ENCODE results near the gene NOX5. TPM values are rescaled to one million over a fixed set of nuclear protein-coding genes. Genes with fewer than 3 reads are reported as not detected.

The NOX5 gene
- total RNA-seq, 1 donor from 2014 or later: 0.09 TPM

GRCh38 chr15:69096626-69097025 lies 82.1 kb downstream of the NOX5 start:
- Histone ChIP-seq H3K9me3 (ENCODE audit: insufficient read depth, low read depth, low read length) (peaks cover 3% of the 10 kb centered on the region), H3K4me1 (ENCODE audit: insufficient read depth, low read length) (peaks cover 8% of the 10 kb centered on the region), H3K27ac (ENCODE audit: low read depth, low read length) (no peak overlapping the region), H3K9ac (ENCODE audit: low read length) (no peak overlapping the region), H3K36me3 (ENCODE audit: insufficient read depth, low read length) (no peaks in the 10 kb centered on the region), H3K79me2 (ENCODE audit: insufficient read depth, low read length) (no peaks in the 10 kb centered on the region), H3K4me3 (ENCODE audit: insufficient read depth, low read depth, low read length) (no peak overlapping the region), H2AFZ (ENCODE audit: low read depth, low read length) (no peak overlapping the region), H3K27me3 (ENCODE audit: insufficient read depth, low read length) (peaks cover 24% of the 10 kb centered on the region), H3K4me2 (ENCODE audit: low read length) (no peak overlapping the region), H4K20me1 (ENCODE audit: insufficient read depth, low read length) (no peaks in the 10 kb centered on the region)
- no peak overlapping the region for H3K27ac Mint-ChIP-seq (ENCODE audit: unreplicated experiment)
- peaks cover 45% of the 10 kb centered on the region for H3K27me3 Mint-ChIP-seq (ENCODE audit: low read depth, unreplicated experiment)
- no peak overlapping the region for H3K4me3 Mint-ChIP-seq (ENCODE audit: unreplicated experiment)
- peaks cover 3% of the 10 kb centered on the region for H3K9me3 Mint-ChIP-seq (ENCODE audit: unreplicated experiment)
- no peak for TF ChIP-seq CTCF (IDR thresholded peaks at IDR 0.05; ENCODE audit: insufficient read depth, low read depth, low read length)
- TF ChIP-seq EZH2 (IDR thresholded peaks at IDR 0.05; ENCODE audit: insufficient read depth, low read length): no peak
- H3K4me1 Mint-ChIP-seq (ENCODE audit: low read depth, unreplicated experiment): peaks cover 6% of the 10 kb centered on the region
- FAIRE-seq: no peak
- no peak for DNase-seq (ENCODE audit: low read depth)
- no peaks in the 10 kb centered on the region for H3K36me3 Mint-ChIP-seq (ENCODE audit: low read depth, unreplicated experiment)

GRCh38 chr15:69098771-69099170 lies 84.3 kb downstream of the NOX5 start:
- no peak overlapping the region for H2AFZ ChIP-seq (ENCODE audit: low read depth, low read length)
- Mint-ChIP-seq H3K4me1 (ENCODE audit: low read depth, unreplicated experiment) (no peaks in the 10 kb centered on the region), H3K36me3 (ENCODE audit: low read depth, unreplicated experiment) (no peaks in the 10 kb centered on the region), H3K27ac (ENCODE audit: unreplicated experiment) (no peak overlapping the region), H3K4me3 (ENCODE audit: unreplicated experiment) (no peak overlapping the region), H3K9me3 (ENCODE audit: unreplicated experiment) (peaks cover 5% of the 10 kb centered on the region), H3K27me3 (ENCODE audit: low read depth, unreplicated experiment) (peaks cover 56% of the 10 kb centered on the region)
- H3K79me2 ChIP-seq (ENCODE audit: insufficient read depth, low read length): no peaks in the 10 kb centered on the region
- H3K27me3 ChIP-seq (ENCODE audit: insufficient read depth, low read length): peaks cover 32% of the 10 kb centered on the region
- no peaks in the 10 kb centered on the region for H3K36me3 ChIP-seq (ENCODE audit: insufficient read depth, low read length)
- no peak overlapping the region for H3K4me2 ChIP-seq (ENCODE audit: low read length)
- DNase-seq (ENCODE audit: low read depth): no peak
- peaks cover 3% of the 10 kb centered on the region for H3K9me3 ChIP-seq (ENCODE audit: insufficient read depth, low read depth, low read length)
- no peaks in the 10 kb centered on the region for H4K20me1 ChIP-seq (ENCODE audit: insufficient read depth, low read length)
- no peak overlapping the region for H3K4me3 ChIP-seq (ENCODE audit: insufficient read depth, low read depth, low read length)
- no peak for FAIRE-seq
- TF ChIP-seq EZH2 (IDR thresholded peaks at IDR 0.05; ENCODE audit: insufficient read depth, low read length): no peak
- no peak for TF ChIP-seq CTCF (IDR thresholded peaks at IDR 0.05; ENCODE audit: insufficient read depth, low read depth, low read length)
- H3K27ac ChIP-seq (ENCODE audit: low read depth, low read length): no peak overlapping the region
- no peaks in the 10 kb centered on the region for H3K4me1 ChIP-seq (ENCODE audit: insufficient read depth, low read length)
- H3K9ac ChIP-seq (ENCODE audit: low read length): no peak overlapping the region

- Mint-ChIP-seq H3K27ac (ENCODE audit: unreplicated experiment) (no peak overlapping the region), H3K36me3 (ENCODE audit: low read depth, unreplicated experiment) (no peaks in the 10 kb centered on the region), H3K4me1 (ENCODE audit: low read depth, unreplicated experiment) (no peaks in the 10 kb centered on the region), H3K4me3 (ENCODE audit: unreplicated experiment) (no peak overlapping the region), H3K27me3 (ENCODE audit: low read depth, unreplicated experiment) (peaks cover 50% of the 10 kb centered on the region), H3K9me3 (ENCODE audit: unreplicated experiment) (peaks cover 5% of the 10 kb centered on the region)
- H3K9me3 ChIP-seq (ENCODE audit: insufficient read depth, low read depth, low read length): peaks cover 3% of the 10 kb centered on the region
- DNase-seq (ENCODE audit: low read depth) (no peak), FAIRE-seq (no peak)
- no peak overlapping the region for H3K4me2 ChIP-seq (ENCODE audit: low read length)
- H3K4me1 ChIP-seq (ENCODE audit: insufficient read depth, low read length): no peaks in the 10 kb centered on the region
- H2AFZ ChIP-seq (ENCODE audit: low read depth, low read length): no peak overlapping the region
- no peak for TF ChIP-seq EZH2 (IDR thresholded peaks at IDR 0.05; ENCODE audit: insufficient read depth, low read length)
- no peak for TF ChIP-seq CTCF (IDR thresholded peaks at IDR 0.05; ENCODE audit: insufficient read depth, low read depth, low read length)
- H3K79me2 ChIP-seq (ENCODE audit: insufficient read depth, low read length): no peaks in the 10 kb centered on the region
- no peak overlapping the region for H3K9ac ChIP-seq (ENCODE audit: low read length)
- H3K27ac ChIP-seq (ENCODE audit: low read depth, low read length): no peak overlapping the region
- H3K4me3 ChIP-seq (ENCODE audit: insufficient read depth, low read depth, low read length): no peak overlapping the region
- H3K27me3 ChIP-seq (ENCODE audit: insufficient read depth, low read length): peaks cover 35% of the 10 kb centered on the region
- no peaks in the 10 kb centered on the region for H3K36me3 ChIP-seq (ENCODE audit: insufficient read depth, low read length)
- H4K20me1 ChIP-seq (ENCODE audit: insufficient read depth, low read length): no peaks in the 10 kb centered on the region
Measured at GRCh38 chr15:69099941-69100340, 85.4 kb downstream of the NOX5 start.
